Transverse colon (tissue), 4 donors: ENCODE results near the gene C1orf159.

Experiments used
- EP300 ChIP-seq: sonication (generic); formaldehyde crosslinking; IDR thresholded peaks from one replicate; pipeline ENCODE4 v1.6.1; 2017; ENCODE audit warnings: antibody characterized with exemption, low read depth
- POLR2A ChIP-seq: fragments of 450-650 bp; IDR thresholded peaks from one replicate; pipeline ENCODE4 v1.6.1; 2016; ENCODE audit warnings: antibody characterized with exemption, mild to moderate bottlenecking, moderate library complexity
- POLR2AphosphoS5 ChIP-seq, 3 donors: sonication (generic); formaldehyde crosslinking; IDR thresholded peaks; one replicate each; pipeline ENCODE4 v1.6.1; 2016; ENCODE audit warnings: antibody characterized with exemption in 3 of 3
- TF ChIP-seq, protein P1 (sequence below), 5 experiments: fragments of 200-600 bp in 3 of 5; fragments of 450-650 bp in 2 of 5; sonication (generic) in 3 of 5; IDR thresholded peaks; 1 replicate in 2 of 5; 2 replicates in 3 of 5; pipeline ENCODE4 v1.5.1; 2016 to 2017; ENCODE audit warnings: antibody characterized with exemption in 5 of 5, inconsistent platforms in 3 of 5, mild to moderate bottlenecking in 2 of 5, moderate library complexity in 1 of 5

- TF ChIP-seq POLR2A (no peak), POLR2AphosphoS5 (IDR thresholded peaks at IDR 0.05) (no peak), EP300 (no peak)
- TF ChIP-seq, protein P1, sequence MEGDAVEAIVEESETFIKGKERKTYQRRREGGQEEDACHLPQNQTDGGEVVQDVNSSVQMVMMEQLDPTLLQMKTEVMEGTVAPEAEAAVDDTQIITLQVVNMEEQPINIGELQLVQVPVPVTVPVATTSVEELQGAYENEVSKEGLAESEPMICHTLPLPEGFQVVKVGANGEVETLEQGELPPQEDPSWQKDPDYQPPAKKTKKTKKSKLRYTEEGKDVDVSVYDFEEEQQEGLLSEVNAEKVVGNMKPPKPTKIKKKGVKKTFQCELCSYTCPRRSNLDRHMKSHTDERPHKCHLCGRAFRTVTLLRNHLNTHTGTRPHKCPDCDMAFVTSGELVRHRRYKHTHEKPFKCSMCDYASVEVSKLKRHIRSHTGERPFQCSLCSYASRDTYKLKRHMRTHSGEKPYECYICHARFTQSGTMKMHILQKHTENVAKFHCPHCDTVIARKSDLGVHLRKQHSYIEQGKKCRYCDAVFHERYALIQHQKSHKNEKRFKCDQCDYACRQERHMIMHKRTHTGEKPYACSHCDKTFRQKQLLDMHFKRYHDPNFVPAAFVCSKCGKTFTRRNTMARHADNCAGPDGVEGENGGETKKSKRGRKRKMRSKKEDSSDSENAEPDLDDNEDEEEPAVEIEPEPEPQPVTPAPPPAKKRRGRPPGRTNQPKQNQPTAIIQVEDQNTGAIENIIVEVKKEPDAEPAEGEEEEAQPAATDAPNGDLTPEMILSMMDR (IDR thresholded peaks at IDR 0.05), result no peak
Measured at GRCh38 chr1:1065265-1065939, 50.5 kb downstream of the C1orf159 start.
